SK-N-DZ (cell line): ENCODE results near the gene RSAD2.

Source experiments
- DNase-seq: peaks from one replicate; pipeline ENCODE4 v3.0.0-alpha.2; 2015; ENCODE audit warnings: low spot score

RSAD2 gene

GRCh38 chr2:6944555-6944954 is 67.0 kb downstream of the RSAD2 start:
- DNase-seq, result no peak

DNA sequence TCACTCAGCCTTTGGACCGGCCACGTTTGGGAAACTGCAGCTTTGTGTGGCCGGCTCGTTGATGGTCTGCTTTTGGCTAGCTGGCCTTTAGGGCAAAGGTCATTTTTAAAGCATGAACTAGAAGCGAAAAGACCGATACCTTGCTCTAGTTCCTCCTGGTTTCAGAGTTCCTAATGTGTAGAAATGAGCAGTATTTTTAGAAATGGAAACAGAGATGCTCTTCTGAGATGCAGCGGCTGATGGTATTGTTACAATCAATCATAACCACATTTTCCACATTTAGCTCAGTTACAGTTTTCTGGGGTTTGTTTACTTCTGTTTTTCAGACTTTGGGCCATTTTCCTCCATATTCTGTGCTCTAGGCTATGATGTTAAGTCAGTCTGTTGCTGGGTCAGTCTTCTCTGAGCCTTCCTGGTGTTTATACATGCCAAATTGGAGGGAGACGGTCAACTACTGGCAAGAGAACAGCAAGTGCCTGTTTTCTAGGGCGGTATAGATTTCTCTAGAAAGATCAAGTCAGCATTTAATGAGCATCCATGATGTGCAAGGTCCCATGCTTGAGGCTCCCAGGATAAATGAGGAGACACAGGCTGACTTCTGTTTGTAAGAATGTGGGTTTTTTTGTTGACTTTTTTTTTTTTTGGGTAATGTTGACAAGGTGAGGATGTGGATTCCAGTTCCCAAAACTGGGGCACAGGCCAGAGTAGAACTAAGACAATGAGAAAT is 67.7 kb downstream of the RSAD2 start:
- no peak for DNase-seq

- DNase-seq, result no peak
These were observed 68.2 kb downstream of the RSAD2 start for GRCh38 chr2:6945821-6946220.

GRCh38 chr2:6946722-6947121 is 69.1 kb downstream of the RSAD2 start:
- DNase-seq, result no peak
